Stimulated activated naive CD8-positive, alpha-beta T cell treated with anti-CD3 and anti-CD28 coated beads, Interleukin-15, Interleukin-2, amounts not matched to agents 100 ng/mL and 50 ng/mL, for 24 hours (primary cell): ENCODE data around the gene GRAMD4.

ENCODE experiments used
- H3K27ac Mint-ChIP-seq: one replicate; pipeline ENCODE4 v1.8.0; 2021; ENCODE audit warnings: mild to moderate bottlenecking, mixed read lengths
- H3K27me3 Mint-ChIP-seq: one replicate; pipeline ENCODE4 v1.8.0; 2021; ENCODE audit warnings: mixed read lengths
- H3K36me3 Mint-ChIP-seq: one replicate; pipeline ENCODE4 v1.8.0; 2021; ENCODE audit warnings: low read depth, mixed read lengths
- H3K4me1 Mint-ChIP-seq: one replicate; pipeline ENCODE4 v1.8.0; 2021; ENCODE audit warnings: low read depth, mixed read lengths
- H3K4me3 Mint-ChIP-seq: one replicate; pipeline ENCODE4 v1.8.0; 2021; ENCODE audit warnings: mild to moderate bottlenecking, mixed read lengths
- H3K9me3 Mint-ChIP-seq: one replicate; pipeline ENCODE4 v1.8.0; 2021; ENCODE audit warnings: mixed read lengths

The GRAMD4 gene

GRCh38 chr22:46656856-46657654, 36.9 kb downstream of the GRAMD4 start:
- H3K27me3 Mint-ChIP-seq: no peaks in the 10 kb centered on the region
- H3K27ac Mint-ChIP-seq: no peak overlapping the region
- H3K9me3 Mint-ChIP-seq: no peaks in the 10 kb centered on the region
- no peaks in the 10 kb centered on the region for H3K36me3 Mint-ChIP-seq
- peaks cover 45% of the 10 kb centered on the region for H3K4me1 Mint-ChIP-seq
- no peak overlapping the region for H3K4me3 Mint-ChIP-seq

- Mint-ChIP-seq H3K4me1 (peaks cover 41% of the 10 kb centered on the region), H3K4me3 (no peak overlapping the region)
Measured at GRCh38 chr22:46657655-46657953, 37.4 kb downstream of the GRAMD4 start.

GRCh38 chr22:46657996-46658947, 38.1 kb downstream of the GRAMD4 start:
- H3K27ac Mint-ChIP-seq: no peak overlapping the region
- peaks cover 34% of the 10 kb centered on the region for H3K4me1 Mint-ChIP-seq
- H3K36me3 Mint-ChIP-seq: no peaks in the 10 kb centered on the region
- H3K4me3 Mint-ChIP-seq: no peak overlapping the region
- H3K9me3 Mint-ChIP-seq: no peaks in the 10 kb centered on the region
- no peaks in the 10 kb centered on the region for H3K27me3 Mint-ChIP-seq

More at GRCh38 chr22:46657655-46657953, 37.4 kb downstream of the GRAMD4 start:
- no peaks in the 10 kb centered on the region for H3K36me3 Mint-ChIP-seq
- H3K27me3 Mint-ChIP-seq: no peaks in the 10 kb centered on the region
- no peaks in the 10 kb centered on the region for H3K9me3 Mint-ChIP-seq
- H3K27ac Mint-ChIP-seq: no peak overlapping the region

- Mint-ChIP-seq H3K9me3 (no peaks in the 10 kb centered on the region), H3K36me3 (no peaks in the 10 kb centered on the region), H3K27ac (no peak overlapping the region), H3K4me1 (peaks cover 26% of the 10 kb centered on the region), H3K27me3 (no peaks in the 10 kb centered on the region), H3K4me3 (no peak overlapping the region)
Measured at GRCh38 chr22:46659059-46659790, 39.0 kb downstream of the GRAMD4 start.

GRCh38 chr22:46659791-46660186, 39.6 kb downstream of the GRAMD4 start:
- H3K27me3 Mint-ChIP-seq: no peaks in the 10 kb centered on the region
- H3K36me3 Mint-ChIP-seq: no peaks in the 10 kb centered on the region
- H3K9me3 Mint-ChIP-seq: no peaks in the 10 kb centered on the region
- H3K4me1 Mint-ChIP-seq: peaks cover 20% of the 10 kb centered on the region
- H3K4me3 Mint-ChIP-seq: no peak overlapping the region
- peak overlapping the region; percentile 8 for H3K27ac Mint-ChIP-seq

GRCh38 chr22:46660604-46661201, 40.5 kb downstream of the GRAMD4 start:
- no peaks in the 10 kb centered on the region for H3K27me3 Mint-ChIP-seq
- no peak overlapping the region for H3K4me3 Mint-ChIP-seq
- H3K4me1 Mint-ChIP-seq: peaks cover 20% of the 10 kb centered on the region
- no peaks in the 10 kb centered on the region for H3K9me3 Mint-ChIP-seq
- no peaks in the 10 kb centered on the region for H3K36me3 Mint-ChIP-seq
- H3K27ac Mint-ChIP-seq: peak overlapping the region; percentile 81

GRCh38 chr22:46661221-46661851, 41.1 kb downstream of the GRAMD4 start:
- Mint-ChIP-seq H3K27me3 (no peaks in the 10 kb centered on the region), H3K27ac (peak overlapping the region; percentile 81)

GRCh38 chr22:46662226-46662625, 42.0 kb downstream of the GRAMD4 start:
- H3K4me1 Mint-ChIP-seq: peaks cover 20% of the 10 kb centered on the region
- H3K4me3 Mint-ChIP-seq: no peak overlapping the region
- H3K27ac Mint-ChIP-seq: no peak overlapping the region
- H3K36me3 Mint-ChIP-seq: no peaks in the 10 kb centered on the region
- no peaks in the 10 kb centered on the region for H3K9me3 Mint-ChIP-seq
- no peaks in the 10 kb centered on the region for H3K27me3 Mint-ChIP-seq

More at GRCh38 chr22:46661221-46661851, 41.1 kb downstream of the GRAMD4 start:
- H3K9me3 Mint-ChIP-seq: no peaks in the 10 kb centered on the region
- no peak overlapping the region for H3K4me3 Mint-ChIP-seq
- H3K36me3 Mint-ChIP-seq: no peaks in the 10 kb centered on the region
- H3K4me1 Mint-ChIP-seq: peaks cover 20% of the 10 kb centered on the region

- no peaks in the 10 kb centered on the region for H3K27me3 Mint-ChIP-seq
- peaks cover 20% of the 10 kb centered on the region for H3K4me1 Mint-ChIP-seq
- no peaks in the 10 kb centered on the region for H3K9me3 Mint-ChIP-seq
- no peaks in the 10 kb centered on the region for H3K36me3 Mint-ChIP-seq
- H3K4me3 Mint-ChIP-seq: no peak overlapping the region
- H3K27ac Mint-ChIP-seq: no peak overlapping the region
Measured at GRCh38 chr22:46663001-46663400, 42.8 kb downstream of the GRAMD4 start.

- no peak overlapping the region for H3K4me3 Mint-ChIP-seq
- H3K36me3 Mint-ChIP-seq: no peaks in the 10 kb centered on the region
- H3K27me3 Mint-ChIP-seq: no peaks in the 10 kb centered on the region
- H3K4me1 Mint-ChIP-seq: peaks cover 20% of the 10 kb centered on the region
- no peaks in the 10 kb centered on the region for H3K9me3 Mint-ChIP-seq
- H3K27ac Mint-ChIP-seq: no peak overlapping the region
Measured at GRCh38 chr22:46663436-46664100, 43.4 kb downstream of the GRAMD4 start.

GRCh38 chr22:46664301-46664855, 44.2 kb downstream of the GRAMD4 start:
- Mint-ChIP-seq H3K36me3 (peaks cover 7% of the 10 kb centered on the region), H3K4me1 (peaks cover 20% of the 10 kb centered on the region), H3K27ac (no peak overlapping the region), H3K9me3 (no peaks in the 10 kb centered on the region), H3K27me3 (no peaks in the 10 kb centered on the region), H3K4me3 (no peak overlapping the region)

- no peaks in the 10 kb centered on the region for H3K9me3 Mint-ChIP-seq
Measured at GRCh38 chr22:46665151-46665695, 45.0 kb downstream of the GRAMD4 start.

GRCh38 chr22:46665751-46666280, 45.6 kb downstream of the GRAMD4 start:
- Mint-ChIP-seq H3K4me3 (no peak overlapping the region), H3K9me3 (no peaks in the 10 kb centered on the region), H3K4me1 (peaks cover 11% of the 10 kb centered on the region), H3K27ac (no peak overlapping the region), H3K36me3 (peaks cover 13% of the 10 kb centered on the region), H3K27me3 (no peaks in the 10 kb centered on the region)

More at GRCh38 chr22:46665151-46665695, 45.0 kb downstream of the GRAMD4 start:
- Mint-ChIP-seq H3K4me3 (no peak overlapping the region), H3K27ac (no peak overlapping the region), H3K36me3 (peaks cover 13% of the 10 kb centered on the region), H3K27me3 (no peaks in the 10 kb centered on the region), H3K4me1 (peaks cover 17% of the 10 kb centered on the region)
